NCI-H748 (cell line): ENCODE data around the gene SLC2A9.
"Not testable (repeated sequence)": the region's sequence is repeated elsewhere in the genome, so short reads cannot be mapped to it uniquely, and the experiment has no call there.

Experiments used
- DNase-seq: peaks from one replicate; lab custom pipeline; 2025; ENCODE audit not compliant: unreplicated experiment; lab: John Stamatoyannopoulos, UW

SLC2A9 gene

DNA sequence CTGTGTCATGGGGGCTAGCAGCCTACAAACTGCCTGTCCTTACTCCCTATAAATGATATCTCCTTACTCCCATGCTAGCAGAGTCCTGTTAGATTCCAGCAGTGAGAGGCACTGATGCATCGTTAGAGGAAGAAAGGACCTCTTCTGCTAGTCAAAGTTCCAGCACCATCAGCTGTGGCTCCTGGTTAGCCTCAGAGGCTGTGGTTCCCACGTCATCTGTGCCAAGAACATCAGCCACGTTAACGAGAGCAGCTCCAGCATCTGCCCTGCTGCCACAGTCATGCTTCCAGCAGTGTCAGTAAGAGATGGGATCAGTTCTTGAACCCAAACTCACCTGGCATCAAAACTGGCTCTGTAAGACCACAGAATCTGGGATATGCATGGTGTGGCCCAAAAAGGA, 88.5 kb downstream of the SLC2A9 start:
- DNase-seq: no peak

DNA sequence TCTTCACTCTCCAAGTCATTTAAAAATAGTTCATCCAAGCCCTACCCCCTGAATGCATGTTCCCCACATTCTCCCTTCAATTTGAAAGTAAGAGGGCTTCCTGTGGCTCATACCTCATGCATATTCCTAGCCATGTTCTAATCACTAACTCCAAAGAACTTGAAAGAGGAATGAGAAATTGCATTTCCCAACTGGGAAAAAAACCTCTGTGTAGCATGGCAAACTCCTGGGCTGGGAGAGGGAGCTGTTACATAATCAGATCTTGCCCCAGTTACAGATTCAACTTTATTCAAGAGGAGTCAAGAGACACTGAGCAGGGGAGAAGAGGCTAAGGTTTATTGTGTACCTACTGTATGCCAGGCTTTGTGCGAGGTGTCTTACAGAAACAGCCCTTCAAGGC, 90.2 kb downstream of the SLC2A9 start:
- no peak for DNase-seq

DNA sequence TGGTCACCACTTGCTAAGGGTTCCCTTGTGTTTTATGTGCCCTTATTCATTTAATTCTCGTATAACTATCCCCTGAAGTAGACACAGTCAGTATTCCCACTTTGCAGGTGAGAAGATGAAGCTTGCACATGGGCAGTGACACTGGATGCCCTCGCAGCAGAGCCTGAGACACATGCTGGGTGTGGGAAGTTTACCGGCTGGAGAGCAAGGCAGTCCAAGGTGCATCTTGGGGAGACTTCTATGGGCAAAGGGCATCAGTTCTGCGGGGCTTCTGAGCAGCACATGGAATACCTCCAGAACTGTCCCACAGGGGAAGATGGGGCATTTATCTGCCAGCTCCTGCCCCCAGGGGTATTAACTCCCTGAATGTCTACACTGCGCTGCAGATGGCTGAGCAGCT, 92.2 kb downstream of the SLC2A9 start:
- no peak for DNase-seq

DNA sequence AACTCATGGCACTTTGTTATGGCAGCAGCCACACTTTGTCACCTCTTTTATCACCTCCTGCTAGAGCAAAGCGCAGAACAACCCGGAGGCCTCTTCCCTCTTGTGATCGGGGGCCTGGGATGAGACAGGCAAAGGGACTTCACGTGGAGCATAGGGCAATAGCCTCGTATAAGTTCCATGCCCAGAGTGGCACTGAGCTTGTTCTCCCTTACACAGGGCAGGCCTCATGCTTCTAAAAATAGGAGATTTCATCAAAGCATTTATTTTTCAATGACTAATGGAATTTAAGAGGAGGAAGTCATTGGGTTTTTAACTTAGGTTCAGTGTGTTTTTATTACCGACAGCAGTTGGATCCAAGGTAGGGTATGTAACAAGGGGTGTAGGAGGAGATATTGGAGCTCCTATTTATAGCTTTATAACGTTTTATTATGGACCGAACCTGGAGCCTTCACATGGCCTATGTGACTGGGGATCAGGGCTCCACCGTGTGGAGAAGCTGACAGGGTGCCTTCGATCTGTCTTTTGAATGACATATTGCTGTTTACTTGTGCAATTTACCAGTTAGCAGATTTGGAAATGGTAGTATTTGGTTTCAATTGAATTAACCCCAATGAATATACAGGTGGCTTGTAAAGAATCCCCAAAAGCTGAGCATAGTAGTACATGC, 93.8 kb downstream of the SLC2A9 start:
- no peak for DNase-seq

DNA sequence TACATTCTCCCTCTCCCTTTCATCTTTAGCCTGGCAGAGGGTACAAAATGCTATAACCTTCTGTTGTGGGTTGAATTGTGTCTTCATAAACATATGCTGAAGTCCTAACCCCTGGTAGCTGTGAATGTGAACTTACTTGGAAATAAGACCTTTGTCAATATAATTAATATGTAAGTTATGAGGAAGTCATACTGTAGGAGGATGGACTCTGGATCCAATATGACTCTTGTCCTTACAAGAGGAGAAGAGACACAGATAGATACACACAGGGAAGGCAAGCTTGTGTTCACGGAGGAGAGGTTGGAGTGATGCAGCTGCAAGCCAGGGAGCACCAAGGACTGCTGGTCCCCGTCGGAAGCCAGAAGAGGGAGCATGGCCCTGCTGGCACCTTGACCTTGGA, 94.7 kb downstream of the SLC2A9 start:
- DNase-seq: no peak

DNA sequence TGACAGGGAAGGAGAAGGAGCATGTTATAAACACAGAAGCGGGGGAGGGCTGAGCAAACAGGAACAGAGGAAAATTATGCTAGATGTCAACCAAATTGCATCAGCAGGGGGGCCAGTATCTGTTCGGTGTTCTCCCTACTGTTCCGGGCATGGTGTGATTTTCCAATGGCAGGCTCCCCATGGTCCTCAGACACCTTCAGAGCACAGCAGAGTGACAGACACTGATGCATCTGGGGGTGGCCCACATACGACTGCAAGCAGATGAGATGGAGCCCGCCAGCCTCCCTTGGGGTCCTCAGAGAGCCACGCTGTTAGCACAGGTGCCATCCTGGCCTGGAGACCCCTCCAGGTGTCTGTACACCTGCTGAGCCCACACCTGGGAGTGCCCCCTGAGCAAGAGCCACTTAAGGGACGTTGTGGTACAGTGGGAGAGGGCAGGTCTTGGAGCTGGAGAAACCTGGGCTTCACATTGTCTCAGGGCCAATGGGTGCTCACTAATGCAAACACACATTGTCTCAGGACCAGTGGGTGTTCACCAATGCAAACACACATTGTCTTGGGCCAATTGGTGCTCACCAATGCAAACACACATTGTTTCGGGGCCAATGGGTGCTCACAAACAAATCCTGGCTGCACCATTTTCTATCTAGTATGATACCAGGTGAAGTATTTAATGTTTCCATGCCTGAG, 95.4 kb downstream of the SLC2A9 start:
- DNase-seq: peak; percentile 72

DNA sequence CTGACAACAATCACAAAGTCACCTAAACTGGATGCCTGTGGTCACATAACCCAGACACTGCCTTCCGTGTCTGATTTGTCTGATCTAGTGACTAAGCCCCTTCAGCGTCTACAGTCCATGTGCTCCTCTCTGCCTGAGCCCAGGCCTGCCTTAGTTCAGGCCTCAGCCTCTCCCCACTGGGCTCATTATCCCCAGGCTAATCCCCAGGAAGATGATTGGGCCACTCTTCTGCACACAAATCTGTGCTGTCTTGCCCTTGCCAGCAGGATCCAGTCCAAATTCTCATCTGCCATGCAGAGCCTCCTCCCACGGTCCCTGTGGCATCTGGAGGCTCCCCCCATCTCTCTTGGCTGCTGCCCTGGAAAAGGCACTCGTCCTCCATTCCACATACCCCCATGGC, 96.5 kb downstream of the SLC2A9 start:
- no peak for DNase-seq

DNA sequence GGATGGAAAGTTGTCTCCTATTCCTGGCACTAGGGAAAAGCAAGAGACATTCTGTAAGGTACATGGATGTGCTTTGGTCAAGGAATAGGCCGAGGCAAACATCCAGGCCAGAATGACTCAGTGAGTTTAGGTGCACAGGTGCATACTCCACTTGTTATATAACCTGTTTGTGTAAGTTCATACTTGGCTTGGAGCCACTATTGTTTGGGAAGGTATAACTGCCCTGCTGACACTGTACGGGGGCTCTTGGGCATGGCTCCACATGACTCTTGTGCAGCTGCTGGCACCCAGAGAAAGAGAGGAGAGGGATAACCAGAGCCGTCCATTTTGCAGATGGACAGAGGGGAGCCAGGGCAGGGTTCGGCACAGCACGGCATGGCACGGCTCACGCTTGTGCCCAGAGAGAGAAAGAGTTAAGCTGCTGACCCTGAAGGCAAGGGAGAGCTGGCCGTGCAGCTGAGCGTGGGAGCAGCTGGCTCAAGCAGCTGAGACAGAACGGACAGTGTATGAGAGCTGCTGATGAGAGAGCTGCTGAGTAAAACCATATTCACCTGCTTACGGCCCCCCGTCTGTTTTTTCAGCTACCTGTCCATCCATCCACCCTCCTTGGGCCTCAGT, 98.0 kb downstream of the SLC2A9 start:
- DNase-seq: no peak

DNA sequence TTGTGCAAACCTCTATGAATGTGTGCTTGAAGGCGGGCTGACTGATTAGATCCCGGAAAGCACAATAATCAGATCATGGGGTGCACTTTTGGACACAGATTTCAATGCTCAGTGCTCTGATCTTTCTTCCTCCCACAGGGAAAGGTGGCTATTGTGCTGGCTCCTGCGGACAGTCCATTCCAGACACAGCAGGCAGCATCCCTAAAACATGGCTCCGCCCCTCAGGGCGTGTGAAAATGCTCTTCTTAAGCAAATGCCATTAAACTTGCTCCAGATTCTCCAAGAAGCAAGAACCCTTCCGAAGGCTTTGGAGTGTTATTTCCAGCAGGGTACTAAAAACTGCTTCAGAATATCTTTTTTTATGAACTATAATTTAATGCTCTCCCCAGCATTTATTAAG, 100.0 kb downstream of the SLC2A9 start:
- no peak for DNase-seq

DNA sequence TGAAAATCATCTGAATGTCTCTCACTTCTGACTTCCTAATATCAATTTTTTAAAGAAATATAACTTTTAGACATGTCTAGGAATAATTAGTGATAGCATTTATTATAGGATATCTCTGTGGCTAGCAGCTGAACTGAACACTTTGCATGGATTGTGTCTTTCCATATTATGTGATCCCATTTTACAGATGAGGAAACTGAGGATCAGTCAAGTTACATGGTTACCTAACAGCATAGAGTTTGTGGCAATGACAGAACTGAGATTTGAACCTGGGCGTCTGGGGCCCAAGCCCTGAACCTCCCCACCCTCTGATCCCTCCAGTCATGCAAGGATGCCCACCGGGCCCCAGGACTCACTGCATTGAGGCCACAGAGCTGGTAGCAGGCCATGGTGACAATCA, 101.3 kb downstream of the SLC2A9 start:
- DNase-seq: no peak

DNA sequence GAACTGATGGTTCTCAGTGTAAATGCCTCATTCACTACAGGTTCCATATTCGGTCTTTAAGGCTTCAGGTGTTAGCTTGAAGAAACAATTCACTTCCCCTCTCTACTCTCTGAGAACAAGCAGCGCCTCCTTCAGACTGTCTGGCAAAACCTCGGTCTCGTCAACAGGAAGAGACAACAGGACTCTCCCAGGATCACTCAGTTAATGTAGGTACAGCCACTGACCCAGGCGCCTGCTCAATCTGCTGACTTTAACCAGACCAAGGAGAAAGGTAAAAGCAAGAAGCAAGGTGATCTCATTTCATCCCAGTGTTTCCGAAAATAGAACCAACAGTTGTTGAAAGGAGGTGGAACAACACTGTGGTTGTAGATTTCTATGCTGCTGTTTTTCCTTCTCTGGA, 102.2 kb downstream of the SLC2A9 start:
- no peak for DNase-seq

DNA sequence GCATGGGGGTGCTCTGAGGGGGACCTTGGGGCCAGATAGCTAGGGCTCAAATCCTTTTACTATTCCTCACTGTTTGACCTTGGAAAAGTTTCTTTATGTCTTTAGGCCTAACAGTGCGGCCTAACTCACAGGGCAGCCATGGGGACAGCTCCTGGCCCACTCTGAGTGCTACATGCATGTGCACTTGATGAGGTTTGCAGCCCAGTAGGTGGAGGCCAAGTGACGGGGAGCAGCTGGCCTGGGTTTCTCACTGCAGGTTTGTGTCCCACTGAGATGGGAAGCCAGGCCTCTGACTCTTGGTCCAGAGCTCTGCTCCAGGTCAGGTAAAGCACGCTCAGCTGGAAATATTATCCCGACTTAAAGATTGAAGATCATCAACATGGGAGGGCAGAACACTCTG, 102.8 kb downstream of the SLC2A9 start:
- DNase-seq: no peak

DNA sequence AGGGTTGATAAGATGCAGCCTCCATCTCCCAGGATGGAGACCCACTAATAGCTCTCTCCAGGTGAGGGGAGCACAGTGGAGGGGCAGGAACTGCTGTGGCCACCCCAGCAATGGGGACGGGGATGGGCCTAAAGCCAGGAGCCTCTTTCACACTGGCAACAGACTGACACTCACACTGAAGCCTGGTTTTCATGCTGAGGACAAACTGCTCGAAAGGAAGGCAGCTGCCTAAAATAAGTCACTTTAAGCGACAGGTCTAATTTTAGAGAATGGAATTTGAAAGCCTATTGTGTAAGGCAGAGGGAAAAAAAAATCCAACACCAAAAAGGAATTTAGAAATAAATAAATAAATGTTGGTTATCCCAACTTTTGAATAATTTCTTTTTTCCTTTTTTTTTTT, 104.4 kb downstream of the SLC2A9 start:
- no peak for DNase-seq

DNA sequence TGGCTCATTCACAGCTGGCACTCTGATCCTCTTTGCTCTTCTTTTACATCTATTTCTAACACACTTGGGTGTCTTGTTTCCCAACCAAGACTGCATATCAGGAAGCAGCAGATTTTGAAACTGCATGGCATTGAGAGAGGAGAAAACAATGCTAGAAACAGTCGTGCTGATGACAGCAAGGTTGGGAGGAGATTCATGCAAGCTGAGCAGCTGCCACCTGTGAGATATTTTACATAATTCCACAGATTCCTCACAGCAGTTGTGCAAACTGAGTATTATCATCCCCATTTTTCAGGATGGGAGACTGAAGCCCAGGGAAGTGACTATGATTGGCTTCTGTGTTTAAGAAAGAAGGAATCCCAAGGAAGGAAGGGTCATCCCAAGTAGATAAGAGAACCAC, 105.0 kb downstream of the SLC2A9 start:
- DNase-seq: no peak

DNA sequence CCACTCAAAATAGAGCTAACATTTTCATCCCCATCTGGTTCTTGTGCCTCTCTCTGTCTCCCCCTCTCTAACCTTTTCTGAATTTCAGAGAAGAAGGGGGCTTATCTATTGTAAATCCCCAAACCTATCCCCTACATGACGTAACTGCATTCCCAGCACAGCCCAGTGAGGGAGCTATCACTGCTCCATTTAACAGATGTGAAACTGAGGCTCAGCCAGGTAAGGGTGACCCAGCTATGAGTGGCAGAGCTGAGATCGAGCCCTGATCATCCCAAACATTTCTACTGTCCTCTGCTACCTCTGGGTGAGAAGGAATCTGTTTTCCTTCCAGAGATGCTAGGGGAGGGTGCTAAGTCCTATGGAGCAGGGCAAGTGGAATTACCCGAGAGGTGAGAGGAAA, 107.5 kb downstream of the SLC2A9 start:
- DNase-seq: no peak

DNA sequence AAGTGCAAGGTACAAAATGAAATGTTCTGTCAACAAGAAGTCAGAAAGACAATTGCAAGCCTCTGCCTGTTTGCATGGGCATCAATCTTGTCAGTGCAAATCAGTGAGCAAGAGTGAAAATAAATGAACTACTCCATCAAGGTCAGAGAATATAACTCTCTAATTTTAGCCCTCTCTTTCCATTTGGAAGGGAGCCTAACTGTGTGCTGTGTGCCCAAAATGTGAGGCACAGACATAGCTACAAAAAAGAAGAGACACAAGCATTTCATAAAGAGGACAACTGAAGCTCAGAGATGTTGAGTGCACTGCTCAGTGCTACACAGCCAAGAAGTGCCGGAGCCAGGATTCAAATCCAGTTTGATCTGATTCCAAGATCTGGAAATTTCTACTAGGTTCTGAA, 114.3 kb downstream of the SLC2A9 start:
- no peak for DNase-seq

DNA sequence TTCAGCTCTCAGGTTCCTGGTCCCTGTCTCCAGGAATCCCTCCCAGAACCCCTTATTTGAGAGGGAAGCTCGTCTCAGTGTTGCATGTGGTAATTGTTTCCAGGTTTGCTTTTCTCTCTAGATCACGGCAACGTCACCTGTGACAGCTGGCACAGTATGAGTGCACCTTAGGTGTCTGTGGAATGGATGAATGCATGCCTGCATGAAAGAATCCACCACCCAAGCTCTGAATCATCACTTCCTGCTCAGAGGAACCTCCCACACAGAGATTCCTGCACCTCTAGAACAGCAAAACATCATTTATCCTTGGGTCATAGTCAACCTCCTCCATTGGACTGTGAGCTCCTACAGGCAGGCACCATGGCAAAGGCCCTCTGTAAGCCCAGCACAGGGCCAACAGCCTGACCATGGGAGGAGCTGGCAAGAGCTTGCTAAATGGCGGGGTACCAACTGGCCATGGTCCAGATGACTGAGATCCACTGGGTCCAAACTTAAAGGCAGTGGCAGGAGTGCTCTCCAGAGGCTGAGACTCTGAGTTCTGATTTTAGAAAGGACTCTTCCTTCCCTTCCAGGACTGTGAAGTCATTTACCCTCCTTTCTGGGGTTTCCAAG, 116.2 kb downstream of the SLC2A9 start:
- no peak for DNase-seq

DNA sequence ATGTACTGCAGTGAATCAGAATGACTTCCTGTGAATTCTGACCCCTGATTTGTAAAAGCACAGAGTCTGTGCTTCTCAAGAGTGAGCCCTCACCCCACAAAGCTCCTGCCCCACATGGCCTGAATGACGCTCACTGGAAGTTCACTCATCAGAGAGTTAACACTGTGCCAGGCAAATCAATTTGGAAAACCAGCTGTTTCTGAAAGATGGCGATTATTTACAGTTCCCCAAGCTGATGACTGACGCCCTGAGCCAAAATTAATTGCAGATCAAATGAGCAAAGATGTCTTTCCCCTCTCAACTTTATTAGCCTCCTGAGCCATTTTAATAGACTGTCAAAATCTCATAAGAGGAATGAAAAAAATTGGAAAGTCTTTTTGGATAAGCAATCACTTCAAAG, 118.0 kb downstream of the SLC2A9 start:
- no peak for DNase-seq

DNA sequence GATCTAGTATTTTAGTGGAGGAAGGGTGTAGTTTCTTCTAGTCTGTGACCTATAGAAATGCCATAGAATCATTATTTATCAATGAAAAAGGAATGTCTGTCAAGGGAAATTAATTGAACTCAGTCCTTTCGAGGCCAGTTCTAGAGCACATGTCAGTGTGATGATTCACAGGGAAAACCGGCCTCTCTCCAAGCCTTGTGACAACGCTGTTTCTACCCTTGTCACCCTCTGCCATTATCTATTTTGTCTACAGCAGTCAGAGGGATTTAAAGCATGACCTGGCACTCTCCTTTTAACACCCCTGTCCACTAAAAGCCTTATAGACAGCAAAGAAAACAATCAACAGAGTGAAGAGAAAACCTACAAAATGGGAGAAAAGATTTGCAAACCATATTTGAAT, 120.0 kb downstream of the SLC2A9 start:
- no peak for DNase-seq

DNA sequence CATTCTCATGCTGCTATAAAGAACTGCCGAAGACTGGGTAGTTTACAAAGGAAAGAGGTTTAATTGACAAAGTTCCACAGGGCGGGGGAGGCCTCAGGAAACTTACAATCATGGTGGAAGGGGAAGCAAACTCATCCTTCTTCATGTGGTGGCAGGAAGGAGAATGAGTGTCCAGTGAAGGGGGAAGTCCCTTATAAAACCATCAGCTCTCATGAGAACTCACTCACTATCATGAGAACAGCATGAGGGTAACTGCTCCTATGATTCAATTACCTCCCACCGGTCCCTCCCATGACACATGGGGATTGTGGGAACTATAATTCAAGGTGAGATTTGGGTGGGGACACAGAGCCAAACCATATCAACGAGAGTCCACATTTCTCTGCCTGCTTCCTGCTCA, 120.7 kb downstream of the SLC2A9 start:
- not testable (repeated sequence) for DNase-seq

DNA sequence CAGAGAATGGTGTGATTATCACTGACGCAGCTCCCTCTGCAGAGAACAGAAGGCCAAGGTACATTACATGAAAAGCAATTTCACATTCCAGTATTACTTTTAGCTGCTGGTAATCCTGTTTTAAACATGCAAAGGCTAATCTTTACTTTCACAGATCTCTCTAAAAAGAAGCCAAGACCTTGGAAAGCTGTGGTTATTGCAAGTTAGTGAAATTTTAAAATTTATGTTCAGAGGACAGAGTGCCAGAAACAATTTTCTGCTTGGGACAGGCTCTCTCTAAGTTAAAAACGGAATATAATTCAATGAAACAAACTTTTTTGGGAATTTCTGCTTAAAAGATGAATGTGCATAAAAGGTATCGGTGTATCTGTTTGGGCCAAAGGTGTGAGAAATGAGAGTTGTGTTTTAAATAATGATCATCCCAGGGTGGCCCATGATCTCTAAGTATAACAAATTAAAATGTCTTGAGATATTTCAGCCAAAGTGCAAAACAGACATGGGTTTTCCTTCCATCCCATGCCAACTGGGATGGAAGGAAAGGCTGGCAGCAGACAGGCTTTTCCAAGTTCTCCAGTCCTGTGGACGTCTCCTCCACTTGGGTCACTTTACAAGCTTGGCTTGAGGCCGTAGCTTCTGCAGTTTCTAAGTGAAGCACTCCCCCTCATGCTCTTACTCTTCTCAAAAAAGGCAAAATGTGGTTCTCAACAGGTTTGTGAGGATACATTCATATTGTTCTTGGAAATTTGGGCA, 121.8 kb downstream of the SLC2A9 start:
- no peak for DNase-seq
